RWPE1 (cell line): Measurements from ENCODE around the gene ZNF431.

Source experiments
- CTCF ChIA-PET: fragments of 350-600 bp; sonication (Branson Sonifier 250); formaldehyde crosslinking; extraction: SDS; loops from one replicate; lab custom pipeline; 2021; lab: Yijun Ruan, JAX
- POLR2A ChIA-PET: fragments of 400-600 bp; formaldehyde crosslinking; extraction: SDS; loops from one replicate; lab custom pipeline; 2020; ENCODE audit warnings: antibody characterized with exemption; ENCODE audit not compliant: low non-redundant PET; lab: Yijun Ruan, JAX
- DNase-seq: peaks from one replicate; pipeline ENCODE4 v3.0.0; 2012; ENCODE audit warnings: low spot score
- H3K27ac ChIP-seq: fragments of 450-650 bp; 2 replicates; pipeline ENCODE4 v1.5.1; 2017
- CTCF ChIP-seq: fragments of 450-650 bp; conservative IDR thresholded peaks from 2 replicates; pipeline ENCODE4 v1.5.1; 2017; ENCODE audit warnings: low read depth, mild to moderate bottlenecking

ZNF431 gene

DNA sequence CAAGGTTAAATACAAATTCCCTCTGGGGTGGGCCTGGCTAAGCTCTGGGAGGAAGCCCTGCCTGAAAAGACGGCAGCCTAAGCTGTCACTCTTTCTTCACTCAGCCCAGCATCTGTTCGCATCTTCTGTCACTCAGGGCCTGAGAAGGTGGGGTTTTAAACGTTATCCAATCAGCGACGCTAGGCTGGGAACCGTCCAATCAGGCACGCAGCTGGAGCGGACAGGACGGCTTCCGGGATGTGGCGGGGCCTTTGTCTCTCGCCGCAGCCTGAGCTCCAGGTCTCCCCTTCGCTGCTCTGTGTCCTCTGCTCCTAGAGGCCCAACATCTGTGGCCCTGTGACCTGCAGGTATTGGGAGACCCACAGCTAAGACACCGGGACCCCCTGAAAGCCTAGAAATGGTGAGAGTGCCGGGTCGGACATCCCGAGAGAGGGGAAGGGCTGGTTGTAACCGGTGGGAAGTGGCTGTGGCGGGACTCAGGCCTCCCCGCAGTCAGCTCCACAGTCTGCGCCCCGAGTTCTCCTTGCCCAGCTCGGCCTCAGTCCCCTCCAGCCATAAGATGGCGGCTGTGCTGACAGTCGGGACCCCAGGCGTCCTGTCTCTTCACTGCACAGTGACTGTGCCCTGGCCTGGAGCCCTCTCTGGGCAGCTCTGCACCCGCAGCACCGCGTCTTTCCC lies at the start of gene ZNF431:
Gene ZNF431 (plus strand): TSS at position 254 of the 678 bp plus-strand sequence. CDS start 144 bp downstream, at position 398.
- peak within 1 kb of the TSS; percentile 84 for H3K27ac ChIP-seq
- TF ChIP-seq CTCF, result no peak
- ChIA-PET POLR2A (interaction anchor here (0.6 kb wide), 2 partner anchors 36 to 1276 kb away, joined by 3 to 6 read pairs; no protein-coding TSS in a partner anchor), CTCF (interaction anchor here (0.6 kb wide), 1 partner anchor 1097 kb away, joined by 3 read pairs; no protein-coding TSS in a partner anchor)
- DNase-seq, result peak; percentile 88

GRCh38 chr19:21092109-21092508 lies 49.7 kb upstream of the ZNF431 start:
- H3K27ac ChIP-seq, result peak overlapping the region; percentile 52
- ChIA-PET POLR2A (no interaction called here), CTCF (no interaction called here)
- DNase-seq, result no peak
- no peak for TF ChIP-seq CTCF

- TF ChIP-seq CTCF, result no peak
- no peak for DNase-seq
- ChIA-PET POLR2A (no interaction called here), CTCF (interaction anchor here (0.8 kb wide), 1 partner anchor 11 kb away, joined by 4 read pairs; no protein-coding TSS in a partner anchor)
- H3K27ac ChIP-seq, result no peak overlapping the region
These were observed 47.4 kb upstream of the ZNF431 start for GRCh38 chr19:21094347-21095025.

DNA sequence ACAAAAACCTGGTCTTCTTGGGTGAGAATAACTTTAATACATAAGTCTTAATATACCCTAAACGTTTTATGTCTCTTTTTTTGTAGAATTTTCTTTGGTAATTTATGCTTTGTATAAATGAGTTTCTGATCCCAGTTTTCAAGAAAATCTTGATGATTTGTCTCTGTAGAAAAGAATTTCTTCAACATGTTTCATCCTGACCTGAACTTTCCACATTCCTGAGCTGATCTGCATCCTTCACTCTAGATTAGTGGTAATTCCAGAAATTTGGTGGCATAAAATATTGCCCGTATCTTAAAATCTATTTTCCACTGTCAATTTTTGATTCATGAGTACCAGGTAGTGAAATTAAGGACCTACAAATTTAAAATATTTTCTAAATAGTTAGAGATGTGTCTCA lies 43.5 kb upstream of the ZNF431 start:
- POLR2A ChIA-PET, result no interaction called here
- DNase-seq, result peak; percentile 3

DNA sequence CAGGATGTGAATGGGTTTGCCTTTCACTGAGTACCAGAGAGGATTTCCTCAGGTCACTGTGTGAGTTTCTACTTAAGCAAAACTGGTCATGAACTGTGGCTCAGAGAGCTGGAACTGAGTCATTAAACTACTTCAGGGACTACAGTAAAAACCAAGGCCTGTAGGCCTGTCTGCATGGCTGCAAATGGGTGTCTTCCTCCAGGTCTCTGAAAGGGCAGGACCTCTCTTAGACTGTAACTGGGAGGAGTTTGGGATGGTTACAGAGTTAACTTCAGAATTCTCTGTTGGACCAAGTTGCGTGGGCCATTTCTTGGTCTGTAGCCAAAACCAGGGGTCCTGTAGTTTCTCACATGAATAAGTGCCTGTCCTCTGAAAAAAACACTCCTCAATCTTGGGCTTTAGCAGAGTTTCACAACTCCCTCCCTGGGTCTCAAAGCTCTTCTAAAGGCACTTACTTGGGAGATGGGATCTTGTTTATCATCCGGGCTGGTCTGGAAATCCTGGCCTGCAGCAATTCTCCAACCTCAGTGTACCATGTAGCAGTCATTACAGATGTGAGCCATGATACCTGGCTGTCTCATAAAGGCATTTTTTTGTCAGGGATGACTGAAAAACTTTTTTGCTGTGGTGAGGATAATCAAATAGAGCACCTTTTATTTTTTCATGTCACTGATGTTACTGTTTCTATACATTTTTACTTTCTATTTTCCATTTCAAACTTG lies 40.2 kb upstream of the ZNF431 start:
- TF ChIP-seq CTCF, result no peak
- POLR2A ChIA-PET, result no interaction called here
- CTCF ChIA-PET, result no interaction called here
- DNase-seq, result no peak
- no peak overlapping the region for H3K27ac ChIP-seq

More for the DNA sequence above, 43.5 kb upstream of the ZNF431 start:
- TF ChIP-seq CTCF, result no peak
- CTCF ChIA-PET, result no interaction called here
- no peak overlapping the region for H3K27ac ChIP-seq

- CTCF ChIA-PET, result interaction anchor here (0.6 kb wide), 1 partner anchor 10 kb away, joined by 3 read pairs; no protein-coding TSS in a partner anchor
- POLR2A ChIA-PET, result no interaction called here
- no peak overlapping the region for H3K27ac ChIP-seq
- DNase-seq, result no peak
- no peak for TF ChIP-seq CTCF
These were observed 32.7 kb upstream of the ZNF431 start for GRCh38 chr19:21109116-21109515.
